ENCODE measurements around the gene CCL8.
A peak's percentile ranks its signal among the peaks of the same experiment; 100 is the strongest.
"Not testable (repeated sequence)": the region's sequence is repeated elsewhere in the genome, so short reads cannot be mapped to it uniquely, and the experiment has no call there.

Gene CCL8

GRCh38 chr17:34318474-34318873, 761 bp upstream of the CCL8 start:
- DNase-seq: no peak

- no peak for DNase-seq
These were observed 2.7 kb downstream of the CCL8 start for GRCh38 chr17:34321964-34322363.

- not testable (repeated sequence) for DNase-seq
These were observed 8.3 kb downstream of the CCL8 start for GRCh38 chr17:34327580-34327979.

GRCh38 chr17:34337701-34338100, 18.5 kb downstream of the CCL8 start:
- no peak for DNase-seq

GRCh38 chr17:34339138-34339770, 20.0 kb downstream of the CCL8 start:
- no peak for DNase-seq

- no peak for DNase-seq
These were observed 22.7 kb downstream of the CCL8 start for GRCh38 chr17:34341916-34342315.

- DNase-seq: no peak
These were observed 27.8 kb downstream of the CCL8 start for GRCh38 chr17:34347063-34347462.

- no peak for DNase-seq
These were observed 30.5 kb downstream of the CCL8 start for GRCh38 chr17:34349751-34350150.

- DNase-seq: no peak
These were observed 31.9 kb downstream of the CCL8 start for GRCh38 chr17:34351096-34351495.

GRCh38 chr17:34352191-34352590, 33.0 kb downstream of the CCL8 start:
- no peak for DNase-seq

- no peak for DNase-seq
These were observed 35.4 kb downstream of the CCL8 start for GRCh38 chr17:34354637-34355036.

- no peak for DNase-seq
These were observed 37.0 kb downstream of the CCL8 start, which contains the start of gene CCL13 for GRCh38 chr17:34356194-34356593. Gene CCL13 (plus strand): TSS chr17:34356480. CDS start chr17:34356527, 47 bp downstream.

GRCh38 chr17:34357398-34357797, 38.2 kb downstream of the CCL8 start:
- no peak for DNase-seq

- DNase-seq: no peak
These were observed 39.4 kb downstream of the CCL8 start for GRCh38 chr17:34358631-34359030.

- DNase-seq: no peak
These were observed 41.5 kb downstream of the CCL8 start for GRCh38 chr17:34360601-34361270.

- peak; percentile 87 for DNase-seq
These were observed 42.3 kb downstream of the CCL8 start for GRCh38 chr17:34361478-34362061.

GRCh38 chr17:34363183-34363661, 44.0 kb downstream of the CCL8 start, which contains the start of gene CCL1:
Gene CCL1 (minus strand): TSS chr17:34363233. CDS start chr17:34363161, 72 bp downstream.
- no peak for DNase-seq

- DNase-seq: peak; percentile 68
These were observed 45.5 kb downstream of the CCL8 start for GRCh38 chr17:34364751-34365150.

GRCh38 chr17:34365340-34365739, 46.1 kb downstream of the CCL8 start:
- DNase-seq: no peak

- no peak for DNase-seq
These were observed 46.8 kb downstream of the CCL8 start for GRCh38 chr17:34366010-34366409.

GRCh38 chr17:34366529-34367107, 47.4 kb downstream of the CCL8 start:
- no peak for DNase-seq

- no peak for DNase-seq
These were observed 48.4 kb downstream of the CCL8 start for GRCh38 chr17:34367486-34368195.

Measured in NCI-H187 treated with DMSO at 0.1 percent for 48 hours (cell line).